SU-DHL-6 (cell line): ENCODE results near the gene ARAF.

ENCODE experiments used
- H2AFZ ChIP-seq: fragments of 200-600 bp; sonication (generic); 2 replicates; pipeline ENCODE4 v1.6.1; 2014; ENCODE audit warnings: low read depth, mild to moderate bottlenecking, moderate library complexity, mixed read lengths, antibody characterized with exemption, low read length; ENCODE audit not compliant: severe bottlenecking
- H3F3A ChIP-seq: fragments of 200-600 bp; shearing (Covaris generic); 2 replicates; pipeline ENCODE4 v1.6.0; 2016; ENCODE audit warnings: antibody characterized with exemption, mild to moderate bottlenecking; ENCODE audit not compliant: insufficient read depth
- H3K27ac ChIP-seq: fragments of 200-600 bp; sonication (generic); 2 replicates; pipeline ENCODE4 v1.5.1; 2016; ENCODE audit warnings: low read depth, mild to moderate bottlenecking, low read length, moderate library complexity, mixed read lengths
- H3K27me3 ChIP-seq: fragments of 200-600 bp; sonication (generic), shearing (Covaris generic); 2 replicates; pipeline ENCODE4 v1.6.0; 2014; ENCODE audit warnings: mild to moderate bottlenecking, low read length
- H3K36me3 ChIP-seq: fragments of 200-600 bp; sonication (generic); 2 replicates; pipeline ENCODE4 v1.6.1; 2014; ENCODE audit warnings: mild to moderate bottlenecking, low read length, mixed read lengths
- H3K4me2 ChIP-seq: fragments of 300-600, 200-600 bp; shearing (Covaris generic), sonication (generic); 2 replicates; pipeline ENCODE4 v1.6.0; 2014; ENCODE audit warnings: low read length, low read depth, mild to moderate bottlenecking; ENCODE audit not compliant: poor library complexity, severe bottlenecking
- H3K4me3 ChIP-seq: fragments of 200-600 bp; sonication (generic); 2 replicates; pipeline ENCODE4 v1.5.1; 2014; ENCODE audit warnings: antibody characterized with exemption, low read length, mild to moderate bottlenecking, mixed read lengths; ENCODE audit not compliant: insufficient read depth, poor library complexity, severe bottlenecking
- H3K79me2 ChIP-seq: fragments of 200-600 bp; sonication (generic); 2 replicates; pipeline ENCODE4 v1.6.1; 2014; ENCODE audit warnings: mild to moderate bottlenecking, low read length, moderate library complexity; ENCODE audit not compliant: insufficient read depth
- H3K9ac ChIP-seq: fragments of 200-600 bp; sonication (generic); 2 replicates; pipeline ENCODE4 v1.7.0; 2014; ENCODE audit warnings: mild to moderate bottlenecking, low read length
- H3K9me2 ChIP-seq: fragments of 200-600 bp; sonication (generic); replicated peaks from 2 replicates; pipeline ENCODE4 v1.6.1; 2014; ENCODE audit warnings: low read length; ENCODE audit not compliant: insufficient read depth
- H3K9me3 ChIP-seq: fragments of 200-600 bp; sonication (generic); 2 replicates; pipeline ENCODE4 v1.6.1; 2014; ENCODE audit warnings: low read length, mixed read lengths; ENCODE audit not compliant: insufficient read depth
- H4K20me1 ChIP-seq: fragments of 200-600 bp; sonication (generic); 2 replicates; pipeline ENCODE4 v1.6.1; 2014; ENCODE audit warnings: low read depth, mild to moderate bottlenecking, antibody characterized with exemption, low read length, moderate library complexity, mixed read lengths
- EZH2phosphoT487 ChIP-seq: fragments of 200-600 bp; sonication (generic), shearing (Covaris generic); conservative IDR thresholded peaks from 2 replicates; pipeline ENCODE4 v1.6.1; 2018; ENCODE audit warnings: mild to moderate bottlenecking, antibody characterized with exemption, low read length, moderate library complexity, mixed read lengths
- TF ChIP-seq, protein P1 (sequence below): fragments of 200-600 bp; sonication (generic); IDR thresholded peaks from one replicate; pipeline ENCODE4 v1.5.1; 2017; ENCODE audit warnings: antibody characterized with exemption, mild to moderate bottlenecking, low read length, moderate library complexity; ENCODE audit not compliant: insufficient read depth, poor library complexity, severe bottlenecking

Gene ARAF

DNA sequence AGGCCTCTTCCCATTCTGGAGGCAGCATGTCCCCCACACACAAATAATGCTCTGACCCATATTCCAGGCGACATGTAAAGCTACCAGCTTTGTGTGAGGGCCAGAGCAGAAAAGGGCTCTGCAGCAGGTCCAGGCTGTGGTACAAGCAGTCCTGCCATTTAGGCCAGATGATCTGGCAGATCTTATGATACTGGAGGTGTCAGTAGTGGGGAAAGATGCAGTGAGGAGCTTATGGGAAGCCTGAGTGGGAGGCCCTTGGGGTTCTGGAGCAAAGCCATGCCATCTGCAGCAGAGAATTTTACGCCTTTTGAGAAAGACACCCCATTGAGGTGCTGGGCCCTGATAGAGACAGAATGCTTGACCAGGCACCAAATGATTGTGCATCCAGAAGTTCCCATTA lies 50.9 kb downstream of the ARAF start:
- H3K9me2 ChIP-seq: no peaks in the 10 kb centered on the region
- no peak overlapping the region for H2AFZ ChIP-seq
- no peak overlapping the region for H3K4me2 ChIP-seq
- no peak overlapping the region for H3K4me3 ChIP-seq
- H3K36me3 ChIP-seq: no peaks in the 10 kb centered on the region
- H3K9me3 ChIP-seq: no peaks in the 10 kb centered on the region
- H3F3A ChIP-seq: no peaks in the 10 kb centered on the region
- no peaks in the 10 kb centered on the region for H3K79me2 ChIP-seq
- no peak for TF ChIP-seq EZH2phosphoT487
- TF ChIP-seq, protein P1, sequence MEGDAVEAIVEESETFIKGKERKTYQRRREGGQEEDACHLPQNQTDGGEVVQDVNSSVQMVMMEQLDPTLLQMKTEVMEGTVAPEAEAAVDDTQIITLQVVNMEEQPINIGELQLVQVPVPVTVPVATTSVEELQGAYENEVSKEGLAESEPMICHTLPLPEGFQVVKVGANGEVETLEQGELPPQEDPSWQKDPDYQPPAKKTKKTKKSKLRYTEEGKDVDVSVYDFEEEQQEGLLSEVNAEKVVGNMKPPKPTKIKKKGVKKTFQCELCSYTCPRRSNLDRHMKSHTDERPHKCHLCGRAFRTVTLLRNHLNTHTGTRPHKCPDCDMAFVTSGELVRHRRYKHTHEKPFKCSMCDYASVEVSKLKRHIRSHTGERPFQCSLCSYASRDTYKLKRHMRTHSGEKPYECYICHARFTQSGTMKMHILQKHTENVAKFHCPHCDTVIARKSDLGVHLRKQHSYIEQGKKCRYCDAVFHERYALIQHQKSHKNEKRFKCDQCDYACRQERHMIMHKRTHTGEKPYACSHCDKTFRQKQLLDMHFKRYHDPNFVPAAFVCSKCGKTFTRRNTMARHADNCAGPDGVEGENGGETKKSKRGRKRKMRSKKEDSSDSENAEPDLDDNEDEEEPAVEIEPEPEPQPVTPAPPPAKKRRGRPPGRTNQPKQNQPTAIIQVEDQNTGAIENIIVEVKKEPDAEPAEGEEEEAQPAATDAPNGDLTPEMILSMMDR: no peak
- no peak overlapping the region for H3K27ac ChIP-seq
- H3K27me3 ChIP-seq: no peaks in the 10 kb centered on the region
- no peaks in the 10 kb centered on the region for H4K20me1 ChIP-seq
- H3K9ac ChIP-seq: no peak overlapping the region

DNA sequence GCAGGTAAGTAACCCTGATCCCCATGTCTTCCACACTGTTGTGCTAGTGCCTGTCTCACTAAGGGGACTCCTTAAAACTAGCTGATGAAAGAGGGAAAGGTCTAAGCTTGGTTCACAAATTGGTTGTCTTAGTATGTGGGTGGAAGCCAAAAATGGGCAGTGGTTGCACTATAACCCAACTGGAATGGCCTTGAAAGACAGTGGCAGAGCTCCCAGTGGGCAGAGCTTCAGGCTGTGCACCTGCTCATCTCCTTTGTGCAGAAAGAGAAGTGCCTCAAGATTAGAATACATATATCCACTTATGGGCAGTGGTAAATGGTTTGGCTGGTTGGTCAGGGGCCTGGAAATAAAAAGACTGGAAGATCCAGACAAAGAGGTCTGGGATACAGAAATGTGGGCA lies 51.4 kb downstream of the ARAF start:
- Histone ChIP-seq H3K9ac (no peak overlapping the region), H4K20me1 (no peaks in the 10 kb centered on the region), H3K27ac (no peak overlapping the region), H3K27me3 (no peaks in the 10 kb centered on the region), H3F3A (no peaks in the 10 kb centered on the region), H3K36me3 (no peaks in the 10 kb centered on the region), H3K9me2 (no peaks in the 10 kb centered on the region), H3K9me3 (no peaks in the 10 kb centered on the region), H3K4me2 (no peak overlapping the region), H3K4me3 (no peak overlapping the region), H2AFZ (no peak overlapping the region), H3K79me2 (no peaks in the 10 kb centered on the region)
- no peak for TF ChIP-seq EZH2phosphoT487
- TF ChIP-seq, protein P1: no peak

DNA sequence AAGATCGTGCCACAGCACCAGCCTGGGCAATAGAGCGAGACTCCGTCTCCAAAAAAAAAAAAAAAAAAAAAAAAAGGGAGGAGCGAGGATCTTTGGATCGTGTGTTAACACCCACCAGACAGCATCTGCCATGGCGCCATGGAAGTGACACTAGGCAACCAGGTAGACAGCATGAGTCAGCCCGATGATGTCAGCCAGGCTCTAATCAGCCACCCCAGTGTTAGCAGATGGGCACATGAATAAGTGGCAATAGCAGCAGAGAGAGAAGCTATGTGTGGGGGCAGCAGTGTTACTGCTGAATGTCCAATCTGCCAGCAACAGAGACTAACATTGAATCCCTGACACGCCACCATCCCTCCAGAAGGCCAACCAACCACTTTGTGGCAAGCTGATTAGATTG lies 52.1 kb downstream of the ARAF start:
- no peak overlapping the region for H3K27ac ChIP-seq
- H2AFZ ChIP-seq: no peak overlapping the region
- H3K4me2 ChIP-seq: no peak overlapping the region
- H3F3A ChIP-seq: no peaks in the 10 kb centered on the region
- TF ChIP-seq, protein P1: no peak
- no peak for TF ChIP-seq EZH2phosphoT487
- no peaks in the 10 kb centered on the region for H3K27me3 ChIP-seq
- H4K20me1 ChIP-seq: no peaks in the 10 kb centered on the region
- no peak overlapping the region for H3K9ac ChIP-seq
- H3K36me3 ChIP-seq: no peaks in the 10 kb centered on the region
- no peak overlapping the region for H3K4me3 ChIP-seq
- H3K9me3 ChIP-seq: no peaks in the 10 kb centered on the region
- H3K9me2 ChIP-seq: no peaks in the 10 kb centered on the region
- H3K79me2 ChIP-seq: no peaks in the 10 kb centered on the region
